Skin epidermis (tissue), 12 donors: ENCODE data around the gene MYO3B.

Experiments used
- H3K27ac ChIP-seq, 21 experiments: fragments of 200-600 bp; sonication (generic) in 11 of 21; one replicate each; pipeline ENCODE4 v1.5.0; 2020; ENCODE audit warnings: mild to moderate bottlenecking in 3 of 21, inconsistent platforms in 2 of 21, moderate library complexity in 2 of 21
- H3K4me3 ChIP-seq, 7 experiments: fragments of 200-600 bp; sonication (generic) in 2 of 7; one replicate each; pipeline ENCODE4 v1.5.0; 2020; ENCODE audit warnings: inconsistent platforms in 2 of 7, mild to moderate bottlenecking in 2 of 7, moderate library complexity in 1 of 7

MYO3B gene

GRCh38 chr2:170228429-170228828 is 50.5 kb downstream of the MYO3B start:
- Histone ChIP-seq H3K4me3 (no peak overlapping the region), H3K27ac (no peak overlapping the region)

- Histone ChIP-seq H3K4me3 (no peak overlapping the region), H3K27ac (no peak overlapping the region)
Observed at GRCh38 chr2:170229125-170229524, 51.2 kb downstream of the MYO3B start.

DNA sequence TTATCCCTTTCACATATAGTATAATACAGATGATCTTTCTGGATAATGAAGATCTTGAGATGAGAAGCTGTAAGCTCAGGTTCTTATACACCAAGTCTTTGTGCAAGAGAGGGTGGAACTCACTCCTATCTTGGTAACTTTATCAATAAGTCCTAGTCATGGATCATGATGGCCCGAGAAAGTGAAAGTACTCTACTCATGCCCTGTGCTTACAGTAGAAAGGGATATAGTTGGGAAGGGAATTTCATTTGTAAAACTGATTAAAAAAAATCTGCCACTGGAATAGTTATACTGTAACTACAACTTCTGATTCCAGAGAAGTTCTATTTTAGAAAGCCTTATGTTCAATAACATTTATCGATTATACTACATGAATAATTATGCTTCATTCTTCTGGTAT is 51.8 kb downstream of the MYO3B start:
- H3K4me3 ChIP-seq: no peak overlapping the region
- H3K27ac ChIP-seq: no peak overlapping the region

GRCh38 chr2:170235860-170236679 is 58.1 kb downstream of the MYO3B start:
- Histone ChIP-seq H3K27ac (no peak overlapping the region), H3K4me3 (no peak overlapping the region)

- Histone ChIP-seq H3K27ac (no peak overlapping the region), H3K4me3 (no peak overlapping the region)
Observed at GRCh38 chr2:170236680-170237047, 58.7 kb downstream of the MYO3B start.

DNA sequence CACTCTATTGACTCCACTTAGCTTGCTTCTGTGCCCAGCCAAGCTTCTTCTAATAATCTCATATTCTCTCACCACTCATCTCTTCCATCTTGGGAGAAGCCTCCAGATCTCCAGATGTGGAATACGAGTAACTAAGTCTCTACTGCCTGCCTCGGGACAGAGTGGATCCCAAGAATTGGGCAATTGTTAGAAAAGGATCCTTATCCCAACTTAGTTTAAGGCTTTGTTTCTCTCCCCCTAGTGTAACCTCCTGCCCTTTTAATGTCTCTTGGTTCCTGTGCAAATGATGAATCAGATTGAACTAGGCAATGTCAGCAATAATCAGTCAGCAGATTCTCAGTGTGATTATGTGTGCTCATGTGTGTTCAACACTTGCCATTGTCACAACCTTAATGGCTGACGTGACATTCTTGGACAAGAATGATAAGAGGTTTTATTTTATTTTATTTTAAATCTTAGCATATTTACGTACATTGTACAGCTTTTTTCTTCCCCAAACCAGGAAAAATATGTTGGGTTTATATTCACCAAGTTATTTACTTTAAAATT is 59.7 kb downstream of the MYO3B start:
- no peak overlapping the region for H3K4me3 ChIP-seq
- no peak overlapping the region for H3K27ac ChIP-seq

GRCh38 chr2:170238776-170239175 is 60.8 kb downstream of the MYO3B start:
- no peak overlapping the region for H3K4me3 ChIP-seq
- no peak overlapping the region for H3K27ac ChIP-seq

DNA sequence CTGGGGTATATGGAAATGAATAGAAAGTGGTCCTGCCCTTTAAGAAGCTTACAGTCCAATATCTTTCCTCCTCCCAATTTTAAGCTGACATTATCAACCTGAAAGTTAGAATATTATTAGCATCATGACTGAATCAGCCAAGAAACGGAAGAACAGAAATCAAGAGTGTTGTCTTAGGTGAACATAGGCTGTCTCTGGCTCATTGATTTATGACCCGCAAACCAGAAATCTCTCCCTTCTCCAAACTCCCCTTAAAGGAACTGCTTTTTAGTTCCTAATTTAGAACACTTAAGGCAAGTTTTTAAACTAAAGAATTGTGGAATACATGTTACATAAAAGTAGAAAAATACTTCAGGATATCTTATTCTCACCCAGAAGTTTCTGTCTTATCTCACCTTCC is 62.7 kb downstream of the MYO3B start:
- no peak overlapping the region for H3K4me3 ChIP-seq
- H3K27ac ChIP-seq: no peak overlapping the region

DNA sequence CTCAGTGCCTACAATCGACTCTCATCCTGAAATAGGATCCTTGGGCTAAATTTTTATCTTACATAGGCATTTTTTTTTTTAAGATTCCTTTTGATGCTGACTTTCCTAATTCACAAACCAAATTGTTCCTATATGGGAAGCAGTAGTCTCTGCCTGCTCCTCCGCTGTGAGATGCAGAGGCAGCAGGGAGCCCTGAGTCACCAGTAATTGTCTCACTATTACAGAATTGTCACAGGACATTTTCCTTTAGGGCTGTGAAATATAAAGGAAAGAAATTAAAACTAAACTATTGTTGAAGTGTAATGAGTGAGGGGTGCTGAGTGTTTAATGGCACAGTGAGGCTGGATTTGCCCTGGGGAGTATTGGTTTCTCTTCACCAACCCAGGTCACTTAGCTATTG is 63.8 kb downstream of the MYO3B start:
- no peak overlapping the region for H3K27ac ChIP-seq

GRCh38 chr2:170243118-170243837 is 65.3 kb downstream of the MYO3B start:
- Histone ChIP-seq H3K4me3 (no peak overlapping the region), H3K27ac (no peak overlapping the region)

More for the DNA sequence above, 63.8 kb downstream of the MYO3B start:
- no peak overlapping the region for H3K4me3 ChIP-seq

GRCh38 chr2:170243898-170244297 is 66.0 kb downstream of the MYO3B start:
- H3K4me3 ChIP-seq: no peak overlapping the region
- H3K27ac ChIP-seq: no peak overlapping the region

- no peak overlapping the region for H3K27ac ChIP-seq
Observed at GRCh38 chr2:170244555-170244954, 66.6 kb downstream of the MYO3B start.

GRCh38 chr2:170245312-170245711 is 67.4 kb downstream of the MYO3B start:
- no peak overlapping the region for H3K27ac ChIP-seq
- no peak overlapping the region for H3K4me3 ChIP-seq

More at GRCh38 chr2:170244555-170244954, 66.6 kb downstream of the MYO3B start:
- H3K4me3 ChIP-seq: no peak overlapping the region

GRCh38 chr2:170247333-170247732 is 69.4 kb downstream of the MYO3B start:
- Histone ChIP-seq H3K27ac (no peak overlapping the region), H3K4me3 (no peak overlapping the region)

- H3K4me3 ChIP-seq: no peak overlapping the region
Observed at GRCh38 chr2:170247882-170248393, 70.0 kb downstream of the MYO3B start.

DNA sequence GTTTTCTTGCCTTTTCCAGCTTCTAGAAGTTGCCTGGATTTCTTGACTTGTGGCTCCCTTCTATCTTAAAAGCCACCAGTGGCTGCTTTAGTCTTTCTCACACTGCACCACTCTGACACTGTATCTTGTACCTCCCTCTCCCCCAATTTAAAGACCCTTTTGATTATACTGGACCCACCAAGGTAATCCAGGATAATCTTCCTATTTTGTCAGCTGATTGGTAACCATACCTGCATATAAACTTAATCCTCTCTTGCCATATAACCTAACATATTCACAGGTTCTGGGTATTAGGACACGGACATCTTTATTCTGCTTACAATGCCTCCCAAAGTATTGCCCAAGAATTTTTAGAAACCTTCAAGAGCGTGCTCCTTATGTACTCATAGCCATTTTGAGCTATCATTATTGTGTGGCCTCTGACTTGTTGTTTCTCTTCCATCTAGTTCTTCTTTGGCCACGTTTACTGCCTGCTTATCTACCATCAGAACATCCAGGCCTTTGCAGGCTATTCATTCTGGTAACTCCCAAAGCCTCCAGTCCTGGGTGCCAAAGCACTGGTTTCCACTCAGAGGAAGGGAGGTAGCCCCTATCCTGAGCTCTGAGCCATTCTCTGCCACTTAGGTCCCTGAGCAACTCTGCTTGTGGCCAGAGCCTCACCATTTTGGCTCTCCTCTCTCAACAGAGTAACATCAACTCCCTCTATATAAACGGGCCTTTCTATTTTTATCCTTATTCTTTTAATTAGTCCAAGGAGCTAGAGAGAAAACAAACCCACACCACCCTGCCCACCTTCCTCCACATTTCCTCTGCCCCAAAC is 70.8 kb downstream of the MYO3B start:
- peak overlapping the region in 1 of 21 experiments; percentile 44 for H3K27ac ChIP-seq

More at GRCh38 chr2:170247882-170248393, 70.0 kb downstream of the MYO3B start:
- no peak overlapping the region for H3K27ac ChIP-seq

DNA sequence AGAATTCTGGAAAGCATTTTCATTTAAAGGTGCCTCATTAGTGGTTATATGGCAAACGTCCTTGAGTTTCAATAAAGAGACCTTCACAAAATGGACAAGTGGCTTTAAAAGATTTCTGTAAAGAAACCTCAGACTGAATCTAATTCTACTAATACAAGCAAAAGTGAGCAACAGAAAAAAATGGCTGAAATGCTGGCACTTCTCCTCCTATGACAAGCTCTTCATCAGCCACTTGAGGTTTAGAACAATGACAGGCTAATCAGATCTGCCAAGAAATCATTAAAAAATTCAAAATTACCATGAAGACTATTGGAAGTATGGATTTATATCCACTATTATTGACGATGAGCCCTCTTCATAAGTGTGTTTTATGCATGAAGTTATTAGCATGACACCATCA is 71.8 kb downstream of the MYO3B start:
- no peak overlapping the region for H3K27ac ChIP-seq

More for the DNA sequence above, 70.8 kb downstream of the MYO3B start:
- H3K4me3 ChIP-seq: no peak overlapping the region

GRCh38 chr2:170250584-170250983 is 72.6 kb downstream of the MYO3B start:
- no peak overlapping the region for H3K27ac ChIP-seq
- H3K4me3 ChIP-seq: no peak overlapping the region

More for the DNA sequence above, 71.8 kb downstream of the MYO3B start:
- H3K4me3 ChIP-seq: no peak overlapping the region

GRCh38 chr2:170252414-170252813 is 74.5 kb downstream of the MYO3B start:
- no peak overlapping the region for H3K4me3 ChIP-seq
- H3K27ac ChIP-seq: no peak overlapping the region

DNA sequence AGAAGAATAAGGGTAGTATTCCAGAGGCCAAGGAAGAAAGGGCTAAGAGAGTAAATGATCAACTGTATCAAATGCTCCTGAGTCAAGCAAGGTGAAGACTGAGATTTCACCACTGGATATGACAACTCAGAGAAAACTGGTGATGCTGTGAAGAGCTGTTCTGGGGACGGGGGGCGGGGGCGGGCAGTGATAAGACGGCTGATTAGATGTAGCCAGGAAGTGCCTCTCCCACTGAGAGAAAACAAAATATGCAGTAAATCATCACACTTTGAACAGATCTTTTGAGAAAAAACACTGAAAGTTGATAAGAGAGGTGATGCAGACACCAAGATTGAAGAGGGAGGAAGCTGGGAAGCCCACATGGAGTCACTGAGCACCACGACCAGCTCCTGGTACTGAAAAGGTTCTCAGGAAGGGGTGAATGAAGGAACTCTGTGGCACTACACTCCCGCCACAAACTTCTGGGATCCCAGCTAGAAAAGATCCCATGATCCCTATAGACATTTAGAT is 75.8 kb downstream of the MYO3B start:
- no peak overlapping the region for H3K4me3 ChIP-seq
- no peak overlapping the region for H3K27ac ChIP-seq
